GM19328 (cell line): ENCODE data around the gene COTL1.
"Not testable (repeated sequence)": the region's sequence is repeated elsewhere in the genome, so short reads cannot be mapped to it uniquely, and the experiment has no call there.

ENCODE experiments used
- ATAC-seq: cut with Tn5 transposase; IDR thresholded peaks from one replicate; pipeline ENCODE4 v1.9.1; 2021; ENCODE audit warnings: mild to moderate bottlenecking, moderate library complexity; ENCODE audit not compliant: unreplicated experiment

COTL1 gene

DNA sequence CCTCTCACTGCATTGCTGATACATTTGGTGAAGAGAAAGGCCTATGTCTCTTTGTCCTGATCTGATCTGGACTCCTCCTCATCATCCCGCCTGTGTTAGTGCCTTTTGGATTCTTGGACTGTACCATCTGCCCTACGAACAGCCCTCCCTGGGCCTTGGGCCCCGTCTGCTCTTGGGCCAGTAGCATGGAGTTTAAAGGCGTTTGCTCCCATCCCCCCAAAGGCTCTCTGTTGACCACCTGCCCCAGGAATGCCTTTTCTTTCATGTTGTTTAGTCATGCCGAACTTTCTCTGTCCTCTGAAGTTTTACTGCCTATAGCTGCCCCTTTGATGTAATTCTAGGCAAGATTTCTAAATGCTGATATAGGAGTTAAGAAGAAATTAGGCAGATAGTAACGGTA is 82.5 kb downstream of the COTL1 start:
- ATAC-seq = no peak

DNA sequence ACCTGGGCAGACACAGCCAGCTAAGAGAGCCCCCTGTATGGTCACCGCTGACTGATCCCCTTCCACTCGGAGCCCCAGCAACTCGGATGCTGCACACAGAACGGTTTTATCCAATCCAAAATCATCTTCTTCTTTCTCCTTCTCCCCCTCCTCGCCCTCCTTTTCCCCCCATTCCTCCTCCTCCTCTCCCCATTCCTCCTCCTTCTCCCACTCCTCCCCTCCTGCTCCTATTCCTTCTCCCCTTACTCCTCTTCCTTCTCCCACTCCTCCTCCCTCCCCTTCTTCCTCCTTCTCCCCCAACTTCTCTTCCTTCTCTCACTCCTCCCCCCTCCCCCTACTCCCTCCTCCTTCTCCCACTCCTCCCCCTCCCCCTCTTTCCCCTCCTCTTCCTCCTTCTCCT is 83.1 kb downstream of the COTL1 start:
- no peak for ATAC-seq

DNA sequence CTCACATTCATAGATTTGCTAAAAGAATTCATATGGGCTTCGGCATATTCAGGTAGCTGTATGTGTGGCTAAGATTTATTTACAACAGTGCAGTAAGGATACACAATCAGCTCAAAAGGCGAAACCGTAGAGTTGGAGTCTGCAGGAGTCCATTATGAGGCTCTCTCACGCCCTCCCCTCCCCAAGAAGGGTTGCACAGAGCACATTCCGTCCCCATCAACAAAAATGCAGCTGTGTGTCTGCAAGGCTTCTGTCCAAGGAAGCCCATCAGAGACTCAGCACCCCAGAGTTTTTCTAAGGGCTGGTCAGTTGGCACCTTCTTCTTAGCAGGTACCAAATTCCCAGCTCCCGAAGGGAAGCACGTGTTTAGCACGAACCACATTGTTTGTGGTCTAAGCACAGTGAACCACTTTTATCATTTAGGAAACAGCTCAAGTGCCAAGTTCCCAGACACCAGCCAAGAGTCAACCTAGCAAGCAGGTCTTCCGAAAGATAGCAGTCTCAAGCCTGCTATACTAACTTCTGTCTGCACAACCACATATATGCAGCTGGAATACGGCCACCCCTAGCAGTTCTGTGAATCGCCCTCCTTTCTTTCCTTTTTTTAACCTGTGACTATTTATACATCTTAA is 84.9 kb downstream of the COTL1 start:
- ATAC-seq = no peak

DNA sequence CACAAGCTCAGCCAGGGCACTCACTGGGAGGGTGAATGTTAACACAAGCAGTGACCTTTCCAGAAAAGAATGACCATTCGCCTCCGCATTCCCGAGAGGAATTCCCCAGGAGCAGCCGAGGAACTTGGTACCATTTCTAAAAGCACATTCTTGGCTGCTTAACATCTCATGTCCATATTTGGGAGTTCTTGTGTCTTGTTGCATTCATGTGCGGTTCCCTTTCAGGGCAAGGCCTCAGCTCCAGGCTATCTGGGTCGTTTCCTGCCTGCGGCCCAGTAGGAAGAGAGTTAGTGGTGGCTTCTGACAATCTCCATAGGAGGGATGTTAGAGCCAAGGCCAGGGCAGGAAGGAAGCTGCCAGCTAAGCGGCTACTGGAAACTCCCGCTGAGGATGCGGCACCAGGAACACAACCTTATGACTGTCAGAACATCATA is 85.6 kb downstream of the COTL1 start:
- ATAC-seq = no peak

DNA sequence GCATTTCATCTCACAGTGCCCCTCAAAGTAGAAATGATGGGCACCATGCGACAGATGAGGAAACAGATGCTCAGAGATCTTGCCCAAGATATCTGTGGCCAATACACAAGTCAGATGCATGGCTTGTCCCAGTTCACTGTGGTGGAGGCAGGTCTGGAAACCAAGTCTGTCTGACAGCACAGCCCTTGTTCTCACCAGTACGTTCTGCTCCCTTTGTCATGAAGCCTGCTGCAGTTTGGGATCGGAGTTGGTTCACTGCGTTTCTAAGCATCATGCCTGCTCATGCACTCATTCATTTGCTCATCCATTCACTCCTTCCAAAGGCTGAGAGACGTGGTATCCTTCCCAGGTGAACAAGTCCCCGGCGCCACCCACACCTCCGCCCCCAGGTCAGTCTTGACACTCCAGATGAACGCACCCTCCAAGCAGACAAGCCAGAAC is 86.2 kb downstream of the COTL1 start:
- no peak for ATAC-seq

DNA sequence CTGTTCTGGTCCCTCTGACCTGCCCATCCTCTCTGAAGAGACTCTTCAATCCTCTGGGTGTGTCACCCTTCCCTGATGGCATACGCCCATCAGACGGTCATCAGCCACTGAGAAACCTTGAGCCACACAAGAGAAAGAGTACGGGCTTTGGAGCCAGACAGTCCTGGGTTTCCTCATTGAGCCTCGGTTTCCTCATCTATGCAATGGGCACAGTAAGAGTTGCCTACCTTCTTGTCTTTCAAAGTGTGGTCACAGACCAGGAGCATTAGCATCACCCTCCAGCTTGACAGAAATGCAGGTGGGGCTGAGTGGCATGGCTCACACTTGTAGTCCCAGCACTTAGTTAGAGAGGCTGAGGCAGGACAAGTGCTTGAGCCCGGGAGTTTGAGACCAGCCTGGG is 87.3 kb downstream of the COTL1 start:
- no peak for ATAC-seq

DNA sequence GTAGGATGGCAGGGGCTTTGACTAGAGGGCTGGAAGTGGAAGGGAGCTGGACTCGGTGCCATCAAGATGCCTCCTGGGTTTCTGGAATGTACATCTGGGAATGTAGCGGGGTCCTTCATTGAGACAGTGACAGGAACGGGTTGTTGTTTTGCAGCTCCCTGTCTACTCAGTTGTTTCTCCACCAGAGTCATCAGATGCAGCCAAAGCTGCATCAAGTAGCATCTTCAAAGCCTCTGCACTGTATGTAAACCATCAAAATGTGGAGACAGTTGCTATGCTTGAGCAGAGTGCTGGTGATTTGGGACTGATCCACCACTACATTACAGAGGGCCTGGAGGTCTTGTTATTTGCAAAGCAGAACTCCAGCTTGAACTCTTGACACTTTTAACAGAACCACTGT is 88.3 kb downstream of the COTL1 start:
- no peak for ATAC-seq

DNA sequence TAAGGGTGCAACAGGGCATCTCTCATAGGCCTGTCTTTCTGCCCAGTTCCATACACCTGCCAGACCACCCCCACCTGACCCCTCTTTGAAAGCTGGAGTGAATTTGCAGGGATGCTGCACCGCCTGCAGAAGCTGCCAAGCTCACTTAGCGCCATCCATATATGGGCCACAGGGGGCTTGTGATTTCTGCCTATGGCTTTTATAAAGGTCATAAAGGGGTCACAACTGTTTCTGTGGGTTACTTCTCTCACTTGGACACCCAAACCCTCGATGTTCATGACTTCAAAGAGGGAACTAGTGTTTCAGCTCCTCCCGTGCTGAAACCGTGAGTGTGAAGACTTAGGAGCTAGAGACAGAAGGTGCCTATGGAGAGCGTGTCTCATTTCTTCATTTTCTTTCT is 89.6 kb downstream of the COTL1 start:
- no peak for ATAC-seq

DNA sequence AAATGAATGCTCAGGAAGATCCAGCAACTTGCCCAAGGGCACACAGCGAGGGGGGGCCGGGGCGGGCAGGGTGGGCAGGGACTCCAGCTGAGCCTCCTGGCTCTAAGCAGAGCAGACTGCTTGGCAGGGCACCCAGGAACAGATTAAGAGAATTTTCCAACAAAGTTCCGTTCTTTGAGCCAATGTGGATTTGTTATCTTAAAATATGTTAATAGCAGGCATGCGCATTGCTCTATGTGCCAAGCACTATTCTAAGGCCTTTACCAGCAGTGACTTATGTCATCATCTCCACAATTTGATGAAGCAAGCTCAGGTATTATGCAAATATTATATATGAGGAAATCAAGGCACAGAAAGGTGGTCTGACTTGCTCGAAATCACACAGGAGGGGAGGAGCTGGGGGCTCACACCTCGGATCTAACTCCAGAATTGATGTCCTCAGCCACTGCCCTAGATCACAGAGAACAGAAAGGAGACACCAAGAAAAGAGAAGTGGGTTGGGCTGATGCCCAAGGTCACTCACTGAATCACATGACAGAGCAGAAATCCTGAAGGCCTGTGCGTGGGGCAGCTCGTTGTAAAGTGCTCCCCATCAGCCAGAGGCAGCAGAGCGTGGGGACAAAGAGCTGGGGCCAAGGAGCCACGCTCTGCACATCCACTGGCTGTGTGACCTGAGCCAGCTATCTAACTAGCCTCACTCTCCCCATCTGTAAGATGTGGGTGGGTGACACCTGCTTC is 90.2 kb downstream of the COTL1 start:
- ATAC-seq = no peak

DNA sequence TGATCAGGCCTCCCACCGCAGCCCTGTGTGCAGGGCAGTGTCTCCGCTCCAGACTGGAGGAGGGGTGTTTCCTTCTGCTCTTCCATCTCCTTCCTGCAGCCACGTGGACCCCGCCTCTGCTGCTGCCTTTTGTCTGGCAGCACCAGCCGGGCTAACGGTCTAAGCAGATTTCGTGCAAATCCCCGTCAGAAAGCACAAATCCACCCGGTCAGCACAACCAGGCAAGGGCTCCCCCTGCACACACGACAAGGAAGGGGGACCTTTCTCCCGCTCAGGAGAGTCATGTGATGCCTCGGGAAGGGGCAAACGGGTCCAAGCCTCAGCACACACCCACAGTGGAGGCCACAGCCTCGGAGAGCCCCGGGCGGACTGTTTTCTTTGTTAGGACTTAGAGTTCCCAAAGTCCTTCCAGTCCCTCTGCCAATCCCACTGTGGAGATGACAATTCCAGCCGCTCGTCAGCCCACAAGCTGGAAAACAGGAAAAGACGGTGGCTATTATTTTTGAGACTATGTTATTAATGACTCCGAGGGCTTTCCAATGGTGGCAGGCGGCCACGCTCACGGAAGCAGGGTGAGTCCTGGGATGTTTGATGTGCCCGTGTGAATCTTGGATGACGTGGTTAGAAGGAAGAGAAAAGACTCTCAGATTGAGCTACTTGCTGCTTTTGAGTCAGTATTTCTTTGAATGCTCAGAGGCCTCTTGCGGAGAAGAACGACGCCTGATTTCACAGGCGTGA is 90.9 kb downstream of the COTL1 start:
- ATAC-seq = no peak

DNA sequence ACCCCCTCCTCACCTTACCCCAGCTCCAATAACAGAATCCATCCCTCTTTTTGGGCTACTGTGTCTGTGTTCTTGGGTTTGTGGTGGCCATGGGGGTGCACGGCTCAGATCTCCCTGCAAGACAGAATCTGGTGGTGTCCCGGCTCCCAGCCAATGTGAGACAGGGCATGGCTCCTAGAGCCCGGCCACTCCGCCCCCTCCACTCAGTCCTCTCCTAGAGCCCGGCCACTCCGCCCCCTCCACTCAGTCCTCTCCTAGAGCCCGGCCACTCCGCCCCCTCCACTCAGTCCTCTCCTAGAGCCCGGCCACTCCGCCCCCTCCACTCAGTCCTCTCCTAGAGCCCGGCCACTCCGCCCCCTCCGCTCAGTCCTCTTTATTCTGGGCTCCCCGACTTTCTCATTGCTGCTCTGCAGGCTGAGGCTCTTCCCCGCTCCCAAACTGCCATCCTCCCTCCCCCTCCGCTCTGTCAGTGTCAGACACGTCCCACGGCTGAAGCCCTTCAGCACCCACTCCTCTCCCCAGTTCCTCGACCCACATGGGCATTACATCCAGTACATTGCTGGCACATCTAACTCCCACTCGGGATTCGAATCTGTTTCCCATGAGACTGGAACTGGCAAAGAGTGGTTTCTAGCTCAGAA is 92.8 kb downstream of the COTL1 start:
- ATAC-seq = not testable (repeated sequence)

DNA sequence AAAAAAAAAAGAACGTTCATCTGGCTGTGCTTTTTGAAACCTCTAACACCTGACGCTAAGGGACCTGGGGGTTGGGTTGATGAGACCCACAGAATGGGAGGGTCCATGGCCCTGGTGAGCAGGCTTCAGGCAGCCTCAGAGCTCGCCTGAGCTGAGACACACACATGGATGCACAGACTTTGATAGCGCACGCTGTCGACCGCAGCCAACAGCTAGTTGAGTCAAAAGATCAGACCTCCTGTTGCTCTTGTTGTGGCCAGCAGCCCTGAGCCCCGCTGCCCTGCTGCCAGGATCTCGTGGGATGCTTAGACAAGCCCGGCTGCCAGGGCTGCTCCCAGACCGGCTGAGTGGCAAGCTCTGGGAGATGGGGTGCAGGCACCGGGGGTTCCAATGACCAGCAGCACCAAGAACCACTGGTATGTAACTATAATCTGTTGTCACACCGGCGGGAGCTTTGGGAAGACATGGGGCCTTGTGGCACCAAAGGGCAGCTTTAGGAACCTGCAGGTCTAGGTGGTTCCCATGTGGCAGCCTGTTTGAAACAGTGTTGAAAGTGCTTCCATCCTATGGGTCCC is 93.4 kb downstream of the COTL1 start:
- no peak for ATAC-seq

DNA sequence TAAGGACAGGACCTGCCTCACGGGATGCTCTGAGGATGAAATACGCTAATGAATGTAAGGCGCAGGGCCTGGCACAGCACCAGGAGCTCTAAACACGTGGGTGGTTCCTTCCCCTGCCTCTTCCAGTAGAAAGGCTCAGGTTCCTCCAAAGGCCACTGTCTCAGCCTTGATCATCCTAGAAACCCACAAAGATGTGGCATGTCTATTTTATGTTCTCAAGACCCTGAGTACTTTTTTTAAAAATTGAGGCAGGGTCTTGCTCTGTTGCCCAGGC is 96.4 kb downstream of the COTL1 start:
- no peak for ATAC-seq

DNA sequence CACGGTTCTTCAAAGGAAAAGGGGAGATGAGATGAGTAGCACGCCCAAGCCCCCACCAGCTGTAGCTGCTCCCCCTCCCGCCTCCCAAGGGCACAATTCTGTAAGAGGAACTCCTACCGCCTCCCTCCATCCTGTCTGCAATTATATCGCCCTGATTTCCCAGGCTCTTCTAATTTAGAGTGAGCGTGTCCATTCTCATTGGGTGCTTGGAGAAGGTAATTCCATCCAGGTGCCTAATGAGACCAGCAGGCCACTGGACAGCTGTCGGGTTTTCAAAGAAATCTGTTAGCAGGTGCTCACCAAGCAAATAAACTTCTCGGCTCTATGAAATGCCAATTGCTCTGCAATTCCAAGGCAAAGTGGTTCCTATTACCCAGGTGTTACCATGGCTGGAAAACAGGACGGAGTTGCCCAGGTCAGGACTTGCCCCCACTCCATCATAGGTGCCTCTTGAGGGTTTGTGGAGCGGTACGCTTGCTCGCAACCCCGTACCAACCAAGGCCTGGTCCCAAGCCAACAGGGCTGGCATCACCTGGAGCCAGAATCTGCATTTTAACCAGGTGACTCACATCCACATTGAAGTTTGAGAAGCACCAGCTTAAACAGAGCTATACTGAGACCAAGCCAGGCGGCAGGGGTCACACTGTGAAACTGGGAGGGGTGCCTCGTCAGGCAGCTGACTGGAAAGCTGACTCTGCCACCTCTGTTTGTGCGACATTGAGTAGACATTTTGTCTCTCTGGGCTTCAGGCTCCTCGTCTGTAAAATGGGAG is 97.0 kb downstream of the COTL1 start:
- no peak for ATAC-seq

DNA sequence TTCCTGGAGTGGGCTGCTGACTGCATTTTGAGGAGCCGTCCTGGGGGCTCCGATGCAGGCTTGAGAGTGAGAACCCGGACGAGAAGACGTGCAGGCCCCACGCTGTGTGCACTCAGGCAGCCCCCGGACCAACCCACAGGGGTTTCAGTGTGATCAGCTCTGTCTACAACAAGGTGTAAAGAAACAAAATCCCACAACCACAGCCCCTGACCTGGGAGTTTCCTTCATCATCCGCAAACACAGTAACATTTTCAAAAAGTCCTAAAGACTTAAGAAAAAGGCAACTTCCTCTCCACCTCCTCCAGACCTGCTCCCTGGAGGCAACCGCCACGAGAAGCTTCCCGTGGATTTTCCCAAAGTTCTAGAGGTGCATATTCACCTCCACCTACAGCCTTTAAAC is 98.0 kb downstream of the COTL1 start:
- ATAC-seq = no peak

DNA sequence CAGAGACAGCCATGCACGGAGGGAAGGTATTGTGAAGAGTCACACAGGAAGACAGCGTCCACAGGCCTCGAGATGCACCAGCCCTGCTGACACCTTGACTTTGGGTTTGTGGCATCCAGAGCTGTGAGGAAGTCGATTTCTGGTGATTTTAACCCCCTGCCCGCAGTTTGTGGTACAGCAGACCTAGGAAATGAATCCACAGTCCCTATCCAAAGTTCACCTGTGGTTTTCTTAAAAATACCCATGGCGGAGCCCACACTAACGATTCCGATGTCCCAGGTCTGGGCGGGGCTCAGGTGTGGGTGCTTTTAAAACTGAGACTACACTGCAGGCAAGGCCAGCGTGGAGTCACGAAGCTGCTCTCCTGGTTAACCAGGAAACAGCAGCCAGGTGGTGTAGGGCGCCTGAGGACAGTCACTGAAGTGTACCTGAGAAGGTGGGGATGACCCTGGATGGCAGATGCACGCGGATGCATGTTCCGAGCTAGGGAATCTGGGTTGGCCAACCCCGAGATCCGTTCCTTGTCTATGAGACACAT is 99.0 kb downstream of the COTL1 start:
- no peak for ATAC-seq

DNA sequence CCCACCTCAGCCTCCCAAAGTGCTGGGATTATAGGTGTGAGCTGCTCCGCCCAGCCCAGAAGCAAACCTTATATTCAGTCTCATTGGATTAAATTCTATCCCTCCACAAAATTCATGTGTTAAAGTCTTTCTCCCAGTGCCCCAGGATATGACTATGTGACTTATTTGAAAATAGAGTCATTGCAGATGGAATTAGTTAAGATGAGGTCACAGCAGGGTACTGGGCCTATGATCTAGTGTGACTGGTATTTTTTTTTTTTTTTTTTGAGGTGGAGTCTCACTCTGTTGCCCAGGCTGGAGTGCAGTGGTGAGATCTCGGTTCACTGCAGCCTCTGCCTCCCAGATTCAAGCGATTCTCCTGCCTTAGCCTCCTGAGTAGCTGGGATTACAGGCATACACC is 99.7 kb downstream of the COTL1 start:
- ATAC-seq = not testable (repeated sequence)

DNA sequence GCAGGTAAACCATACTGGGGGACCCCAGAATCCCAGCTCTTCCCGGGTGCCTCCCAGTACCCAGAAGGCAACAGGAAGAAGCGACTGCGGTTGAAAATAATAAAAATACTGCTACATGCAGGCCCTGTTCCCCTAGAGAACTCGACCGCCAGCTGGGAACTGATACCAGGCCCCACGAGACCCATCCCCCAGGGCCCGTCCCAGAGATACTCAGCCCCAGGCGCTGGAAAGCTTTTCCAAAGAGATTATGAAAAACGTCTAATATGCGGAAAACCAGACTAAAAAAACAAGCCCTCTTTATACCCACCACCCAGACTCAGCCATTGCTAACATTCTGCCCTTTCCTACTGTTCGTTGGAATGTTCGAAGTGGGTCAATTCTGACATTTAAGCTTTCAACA is 100.5 kb downstream of the COTL1 start:
- ATAC-seq = no peak
